NCI-H524 treated with DMSO at 0.1 percent for 48 hours (cell line): ENCODE measurements around the gene PTPN14.

Experiments used
- DNase-seq: peaks from one replicate; lab custom pipeline; 2025; lab: John Stamatoyannopoulos, UW

The PTPN14 gene

DNA sequence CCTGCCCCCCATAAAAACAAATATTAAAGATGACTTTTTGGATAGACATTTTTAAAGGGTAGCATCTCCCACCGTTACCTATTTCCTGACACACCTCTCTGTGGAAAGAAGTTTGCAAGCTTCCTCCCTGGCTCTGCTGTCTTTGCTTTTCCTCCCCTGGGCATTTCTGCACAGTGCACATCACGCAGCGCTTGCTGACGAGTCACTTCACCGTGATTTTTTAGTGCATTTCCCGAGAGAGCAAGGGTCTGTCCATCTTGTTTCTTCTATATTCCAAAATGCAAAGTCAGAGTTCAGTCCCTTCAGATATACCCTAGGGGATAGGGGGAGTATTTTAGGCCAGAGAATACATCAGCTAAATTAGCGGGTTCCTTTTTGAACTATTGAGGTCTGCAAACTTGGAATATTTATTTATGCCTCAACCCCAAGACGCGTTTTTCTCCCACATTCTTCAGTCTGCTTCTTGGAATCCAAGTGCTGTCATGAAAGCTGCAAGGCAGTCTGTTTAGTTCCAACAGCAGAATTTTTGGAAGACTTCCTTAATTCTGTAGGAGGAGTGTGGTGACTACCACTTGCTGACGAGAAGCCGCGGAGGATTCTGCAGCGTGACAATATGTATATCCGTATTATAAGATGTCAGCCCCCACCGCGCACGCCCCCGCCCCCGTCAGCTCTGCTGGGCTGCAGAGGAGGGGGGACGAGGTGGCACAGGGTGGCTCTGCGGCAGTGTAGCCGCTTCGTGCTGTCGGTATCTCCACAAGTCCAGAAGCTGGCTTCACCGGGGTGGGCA is 248.1 kb downstream of the PTPN14 start:
- no peak for DNase-seq

- DNase-seq: no peak
Observed at GRCh38 chr1:214301526-214301925, 249.9 kb downstream of the PTPN14 start.

GRCh38 chr1:214300149-214300780 is 251.1 kb downstream of the PTPN14 start:
- DNase-seq: no peak
